MG63 (cell line): ENCODE data around the gene GPBP1L1. TPM values are rescaled to one million over a fixed set of nuclear protein-coding genes. Genes with fewer than 3 reads are reported as not detected.

Experiments used
- DNase-seq: peaks from one replicate; pipeline ENCODE4 v3.0.0-alpha.2; 2020
- H3K27me3 ChIP-seq: fragments of 250-450 bp; sonication (Bioruptor Pico); 2 replicates; pipeline ENCODE4 v1.5.1; 2020; ENCODE audit warnings: mild to moderate bottlenecking, moderate library complexity
- H3K36me3 ChIP-seq: fragments of 250-450 bp; sonication (Bioruptor Pico); 2 replicates; pipeline ENCODE4 v1.5.1; 2020; ENCODE audit warnings: mild to moderate bottlenecking, moderate library complexity
- H3K4me3 ChIP-seq: fragments of 250-450 bp; sonication (Bioruptor Pico); 2 replicates; pipeline ENCODE4 v1.5.1; 2020; ENCODE audit warnings: mild to moderate bottlenecking, moderate library complexity
- H3K9me3 ChIP-seq: fragments of 250-450 bp; sonication (Bioruptor Pico); 2 replicates; pipeline ENCODE4 v1.5.1; 2020; ENCODE audit warnings: mild to moderate bottlenecking, moderate library complexity
- total RNA-seq: library from RNA; depleted of rRNA; stranded (reverse); fragments of >200 nt; shearing (Covaris generic); gene quantifications from 2 replicates; pipeline ENCODE4 v1.2.3, GENCODE V29; 2014; ENCODE audit warnings: low replicate concordance

The GPBP1L1 gene
- total RNA-seq, 1 experiment from 2014 or later, result 126 TPM

GRCh38 chr1:45660336-45660735, 26.0 kb downstream of the GPBP1L1 start:
- H3K9me3 ChIP-seq, result no peaks in the 10 kb centered on the region
- H3K4me3 ChIP-seq, result no peak overlapping the region
- H3K27me3 ChIP-seq, result no peaks in the 10 kb centered on the region
- DNase-seq, result no peak
- peaks cover 55% of the 10 kb centered on the region for H3K36me3 ChIP-seq

- no peaks in the 10 kb centered on the region for H3K27me3 ChIP-seq
- peaks cover 64% of the 10 kb centered on the region for H3K36me3 ChIP-seq
- no peak for DNase-seq
These were observed 27.1 kb downstream of the GPBP1L1 start for GRCh38 chr1:45659222-45659621.

GRCh38 chr1:45658171-45658570, 28.2 kb downstream of the GPBP1L1 start:
- H3K9me3 ChIP-seq, result no peaks in the 10 kb centered on the region; the same call in 1 of the 2 replicates
- H3K4me3 ChIP-seq, result no peak overlapping the region
- no peaks in the 10 kb centered on the region for H3K27me3 ChIP-seq
- peaks cover 70% of the 10 kb centered on the region for H3K36me3 ChIP-seq
- no peak for DNase-seq

More at GRCh38 chr1:45659222-45659621, 27.1 kb downstream of the GPBP1L1 start:
- H3K9me3 ChIP-seq, result no peaks in the 10 kb centered on the region; the same call in 1 of the 2 replicates
- H3K4me3 ChIP-seq, result no peak overlapping the region

- H3K36me3 ChIP-seq, result peaks cover 77% of the 10 kb centered on the region
- no peak overlapping the region for H3K4me3 ChIP-seq
- no peak for DNase-seq
- H3K9me3 ChIP-seq, result no peaks in the 10 kb centered on the region; the same call in 1 of the 2 replicates
- no peaks in the 10 kb centered on the region for H3K27me3 ChIP-seq
These were observed 29.6 kb downstream of the GPBP1L1 start for GRCh38 chr1:45656573-45657226.

- no peak for DNase-seq
- Histone ChIP-seq H3K9me3 (no peaks in the 10 kb centered on the region; the same call in 1 of the 2 replicates), H3K36me3 (peaks cover 82% of the 10 kb centered on the region)
These were observed 31.6 kb downstream of the GPBP1L1 start for GRCh38 chr1:45654540-45655280.

GRCh38 chr1:45647248-45648021, 38.9 kb downstream of the GPBP1L1 start:
- no peaks in the 10 kb centered on the region for H3K27me3 ChIP-seq
- no peaks in the 10 kb centered on the region for H3K9me3 ChIP-seq
- DNase-seq, result no peak
- peaks cover 49% of the 10 kb centered on the region for H3K36me3 ChIP-seq
- no peak overlapping the region for H3K4me3 ChIP-seq

More at GRCh38 chr1:45654540-45655280, 31.6 kb downstream of the GPBP1L1 start:
- H3K4me3 ChIP-seq, result no peak overlapping the region
- no peaks in the 10 kb centered on the region for H3K27me3 ChIP-seq

- H3K36me3 ChIP-seq, result peaks cover 48% of the 10 kb centered on the region
- no peak for DNase-seq
- no peaks in the 10 kb centered on the region for H3K9me3 ChIP-seq
- no peaks in the 10 kb centered on the region for H3K27me3 ChIP-seq
- H3K4me3 ChIP-seq, result no peak overlapping the region
These were observed 41.7 kb downstream of the GPBP1L1 start for GRCh38 chr1:45644661-45645060.

GRCh38 chr1:45643978-45644377, 42.4 kb downstream of the GPBP1L1 start:
- peaks cover 44% of the 10 kb centered on the region for H3K36me3 ChIP-seq
- no peaks in the 10 kb centered on the region for H3K9me3 ChIP-seq
- no peaks in the 10 kb centered on the region for H3K27me3 ChIP-seq
- DNase-seq, result no peak
- H3K4me3 ChIP-seq, result no peak overlapping the region

GRCh38 chr1:45643321-45643720, 43.0 kb downstream of the GPBP1L1 start:
- peaks cover 47% of the 10 kb centered on the region for H3K36me3 ChIP-seq
- no peak for DNase-seq
- H3K4me3 ChIP-seq, result no peak overlapping the region

GRCh38 chr1:45640293-45640692, 46.0 kb downstream of the GPBP1L1 start:
- no peaks in the 10 kb centered on the region for H3K9me3 ChIP-seq
- H3K27me3 ChIP-seq, result no peaks in the 10 kb centered on the region
- no peak for DNase-seq
- peaks cover 63% of the 10 kb centered on the region for H3K36me3 ChIP-seq
- H3K4me3 ChIP-seq, result no peak overlapping the region

More at GRCh38 chr1:45643321-45643720, 43.0 kb downstream of the GPBP1L1 start:
- H3K9me3 ChIP-seq, result no peaks in the 10 kb centered on the region
- H3K27me3 ChIP-seq, result no peaks in the 10 kb centered on the region

GRCh38 chr1:45635211-45635610, 51.1 kb downstream of the GPBP1L1 start:
- DNase-seq, result no peak
- H3K4me3 ChIP-seq, result no peak overlapping the region
- peaks cover 86% of the 10 kb centered on the region for H3K36me3 ChIP-seq
- H3K9me3 ChIP-seq, result no peaks in the 10 kb centered on the region
- H3K27me3 ChIP-seq, result no peaks in the 10 kb centered on the region

- Histone ChIP-seq H3K36me3 (peaks cover 84% of the 10 kb centered on the region), H3K4me3 (no peak overlapping the region), H3K27me3 (no peaks in the 10 kb centered on the region), H3K9me3 (no peaks in the 10 kb centered on the region)
- DNase-seq, result no peak
These were observed 55.9 kb downstream of the GPBP1L1 start for GRCh38 chr1:45630429-45630828.

- no peak for DNase-seq
- H3K9me3 ChIP-seq, result no peaks in the 10 kb centered on the region
- peaks cover 75% of the 10 kb centered on the region for H3K36me3 ChIP-seq
- H3K27me3 ChIP-seq, result no peaks in the 10 kb centered on the region
- H3K4me3 ChIP-seq, result no peak overlapping the region
These were observed 57.3 kb downstream of the GPBP1L1 start for GRCh38 chr1:45629035-45629434.

- peaks cover 30% of the 10 kb centered on the region for H3K36me3 ChIP-seq
- no peak for DNase-seq
- no peaks in the 10 kb centered on the region for H3K9me3 ChIP-seq
- H3K27me3 ChIP-seq, result no peaks in the 10 kb centered on the region
- no peak within 1 kb of the TSS for H3K4me3 ChIP-seq
These were observed 62.4 kb downstream of the GPBP1L1 start, which contains the start of gene CCDC17 for GRCh38 chr1:45623972-45624371. CCDC17 (minus strand) TSS chr1:45624054; CDS start chr1:45623909, 145 bp downstream.

GRCh38 chr1:45622524-45623394, 63.6 kb downstream of the GPBP1L1 start:
- Histone ChIP-seq H3K9me3 (no peaks in the 10 kb centered on the region), H3K27me3 (no peaks in the 10 kb centered on the region), H3K36me3 (peaks cover 32% of the 10 kb centered on the region), H3K4me3 (no peak overlapping the region)
- DNase-seq, result no peak

GRCh38 chr1:45621895-45622523, 64.3 kb downstream of the GPBP1L1 start:
- DNase-seq, result no peak
- no peaks in the 10 kb centered on the region for H3K9me3 ChIP-seq
- no peaks in the 10 kb centered on the region for H3K27me3 ChIP-seq
- H3K36me3 ChIP-seq, result peaks cover 33% of the 10 kb centered on the region
- H3K4me3 ChIP-seq, result no peak overlapping the region
